Glutamatergic neuron (in vitro differentiated cells): ENCODE measurements around the gene PHACTR3. TPM values are rescaled to one million over a fixed set of nuclear protein-coding genes. Genes with fewer than 3 reads are reported as not detected.

ENCODE experiments used
- DNase-seq: peaks from one replicate; pipeline ENCODE4 v3.0.0; 2022
- H3K27ac Mint-ChIP-seq: one replicate; pipeline ENCODE4 v1.8.0; 2020; ENCODE audit warnings: mild to moderate bottlenecking, mixed read lengths, inconsistent platforms; ENCODE audit not compliant: unreplicated experiment
- H3K27me3 Mint-ChIP-seq: one replicate; pipeline ENCODE4 v1.8.0; 2020; ENCODE audit warnings: mild to moderate bottlenecking, moderate library complexity, mixed read lengths, inconsistent platforms; ENCODE audit not compliant: unreplicated experiment
- H3K36me3 Mint-ChIP-seq: one replicate; pipeline ENCODE4 v1.8.0; 2020; ENCODE audit warnings: mild to moderate bottlenecking, mixed read lengths, inconsistent platforms; ENCODE audit not compliant: unreplicated experiment
- H3K4me1 Mint-ChIP-seq: one replicate; pipeline ENCODE4 v1.8.0; 2020; ENCODE audit warnings: mild to moderate bottlenecking, low read depth, mixed read lengths, inconsistent platforms; ENCODE audit not compliant: unreplicated experiment
- H3K4me3 Mint-ChIP-seq: one replicate; pipeline ENCODE4 v1.8.0; 2020; ENCODE audit warnings: mild to moderate bottlenecking, mixed read lengths, inconsistent platforms; ENCODE audit not compliant: unreplicated experiment
- H3K9me3 Mint-ChIP-seq: one replicate; pipeline ENCODE4 v1.8.0; 2020; ENCODE audit warnings: mild to moderate bottlenecking, moderate library complexity, mixed read lengths, inconsistent platforms; ENCODE audit not compliant: unreplicated experiment
- CTCF ChIP-seq: fragments of 200-600 bp; sonication (generic); IDR thresholded peaks from one replicate; pipeline ENCODE4 v1.5.0; 2021; ENCODE audit not compliant: partially characterized antibody, unreplicated experiment
- total RNA-seq: library from RNA; stranded (reverse); fragmentation: NEBNext Ultra II Directional; extraction: Animal tissue kit (Norgen Biotek cat#: 25700); gene quantifications from one replicate; pipeline ENCODE4 v1.2.1, GENCODE V29; 2021; ENCODE audit not compliant: unreplicated experiment

Gene PHACTR3
- total RNA-seq, 1 donor from 2014 or later = 37.0 TPM

- no peaks in the 10 kb centered on the region for H3K36me3 Mint-ChIP-seq
- peak; percentile 11 for DNase-seq
- no peak for TF ChIP-seq CTCF
- H3K27me3 Mint-ChIP-seq = peaks cover 9% of the 10 kb centered on the region
- no peak overlapping the region for H3K4me3 Mint-ChIP-seq
- peaks cover 2% of the 10 kb centered on the region for H3K4me1 Mint-ChIP-seq
- H3K9me3 Mint-ChIP-seq = peaks cover 3% of the 10 kb centered on the region
- H3K27ac Mint-ChIP-seq = no peak overlapping the region
Measured at GRCh38 chr20:59585714-59586409, 18.5 kb upstream of the PHACTR3 start.

DNA sequence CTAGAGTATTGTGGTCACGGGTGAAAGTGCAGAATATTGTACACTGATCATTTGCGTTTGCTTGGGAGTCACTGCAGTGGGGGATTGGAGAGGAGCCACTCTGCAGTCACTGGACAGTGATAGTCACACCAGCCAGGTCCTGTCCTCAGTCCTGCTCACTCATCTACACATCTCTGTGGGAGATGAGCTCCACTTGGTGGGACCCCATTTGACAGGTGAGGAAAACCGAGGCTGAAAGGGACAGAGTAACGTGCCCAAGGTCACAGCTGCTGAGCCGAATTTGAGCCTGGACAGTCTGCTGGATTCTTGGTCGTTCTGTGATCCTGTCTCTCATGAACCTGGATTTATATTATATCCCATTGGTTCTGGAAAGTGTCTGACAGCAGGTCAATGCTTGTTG lies 17.7 kb upstream of the PHACTR3 start:
- Mint-ChIP-seq H3K27ac (no peak overlapping the region), H3K36me3 (no peaks in the 10 kb centered on the region), H3K27me3 (peaks cover 9% of the 10 kb centered on the region), H3K4me1 (no peaks in the 10 kb centered on the region), H3K9me3 (peaks cover 3% of the 10 kb centered on the region), H3K4me3 (no peak overlapping the region)
- TF ChIP-seq CTCF = no peak
- DNase-seq = peak; percentile 2

GRCh38 chr20:59587570-59587969 lies 16.8 kb upstream of the PHACTR3 start:
- TF ChIP-seq CTCF = no peak
- no peaks in the 10 kb centered on the region for H3K4me1 Mint-ChIP-seq
- H3K36me3 Mint-ChIP-seq = no peaks in the 10 kb centered on the region
- H3K9me3 Mint-ChIP-seq = peaks cover 3% of the 10 kb centered on the region
- H3K27me3 Mint-ChIP-seq = peaks cover 11% of the 10 kb centered on the region
- H3K27ac Mint-ChIP-seq = no peak overlapping the region
- no peak overlapping the region for H3K4me3 Mint-ChIP-seq
- DNase-seq = peak; percentile 2

DNA sequence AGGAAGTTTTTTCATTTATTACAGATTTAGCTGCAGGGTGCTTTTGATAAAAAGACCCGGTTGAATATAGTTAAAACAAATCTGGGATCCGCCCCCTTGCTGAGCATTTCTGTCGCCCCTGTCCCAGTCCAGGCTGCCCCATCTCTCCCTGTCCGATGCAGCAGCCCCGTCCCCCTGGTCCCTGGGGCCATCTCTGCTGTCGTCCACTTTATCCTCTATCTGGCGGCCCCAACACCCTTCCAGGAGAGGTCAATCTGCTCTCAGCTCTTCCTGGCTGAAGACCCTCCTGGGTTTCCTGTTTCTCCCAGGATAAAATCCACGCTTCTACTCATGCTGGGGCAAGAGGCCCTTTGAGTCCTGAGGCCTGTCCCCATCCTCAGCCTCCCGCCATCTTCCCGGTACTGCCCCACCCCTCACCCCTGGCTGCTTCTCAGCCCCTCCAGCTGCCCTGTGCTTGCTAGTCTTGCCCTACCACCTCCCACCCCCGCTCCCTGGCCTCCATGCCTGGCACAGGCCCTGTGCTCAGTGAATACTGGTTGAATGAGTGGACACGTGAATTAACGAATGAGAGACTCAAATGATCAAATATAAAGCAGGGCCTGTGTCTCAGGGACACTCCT lies 16.0 kb upstream of the PHACTR3 start:
- Mint-ChIP-seq H3K27me3 (peaks cover 14% of the 10 kb centered on the region), H3K4me3 (no peak overlapping the region), H3K4me1 (no peaks in the 10 kb centered on the region), H3K36me3 (no peaks in the 10 kb centered on the region), H3K9me3 (peaks cover 6% of the 10 kb centered on the region), H3K27ac (no peak overlapping the region)
- TF ChIP-seq CTCF = no peak
- DNase-seq = peak; percentile 5

DNA sequence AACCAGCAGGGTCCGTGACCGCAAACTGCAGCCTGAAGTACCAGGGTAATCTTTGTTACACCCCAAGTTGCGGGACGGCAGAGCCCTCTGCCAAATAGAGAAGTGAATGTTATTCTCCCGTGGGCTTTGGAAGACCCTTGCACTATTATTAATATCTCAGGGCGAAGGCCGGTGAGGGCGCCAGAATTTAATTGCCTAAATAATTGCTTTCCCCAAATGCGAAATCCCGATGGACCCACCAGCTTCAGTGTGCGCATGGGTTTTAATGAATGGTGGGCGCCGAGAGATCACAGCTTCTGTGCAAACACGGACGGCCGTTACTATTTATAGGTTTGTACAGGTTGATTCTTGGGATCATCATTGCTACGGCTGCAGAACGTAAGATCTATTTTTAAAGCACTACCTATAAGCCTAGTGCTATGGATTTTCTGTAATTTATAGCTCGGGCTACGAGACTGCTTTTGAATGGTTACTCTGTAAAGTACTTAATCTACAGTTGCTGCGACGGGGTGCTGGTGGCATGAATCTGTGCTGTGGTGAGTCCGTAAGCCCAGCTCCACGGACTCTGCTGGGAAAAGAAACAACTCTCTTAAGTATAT lies 15.2 kb upstream of the PHACTR3 start:
- Mint-ChIP-seq H3K9me3 (peaks cover 6% of the 10 kb centered on the region), H3K27ac (no peak overlapping the region), H3K4me1 (no peaks in the 10 kb centered on the region), H3K36me3 (no peaks in the 10 kb centered on the region), H3K4me3 (no peak overlapping the region), H3K27me3 (peaks cover 15% of the 10 kb centered on the region)
- TF ChIP-seq CTCF = no peak
- DNase-seq = peak; percentile 6
